Epithelial cell of prostate (primary cell): ENCODE measurements around the gene DOCK7.
A peak's percentile ranks its signal among the peaks of the same experiment; 100 is the strongest.
"Not testable (repeated sequence)": the region's sequence is repeated elsewhere in the genome, so short reads cannot be mapped to it uniquely, and the experiment has no call there.

ENCODE experiments used
- DNase-seq: peaks from one replicate; pipeline ENCODE4 v3.0.0-alpha.2; 2011; ENCODE audit warnings: low read depth, low spot score
- H3K27ac ChIP-seq: fragments of 450-650 bp; 2 replicates; pipeline ENCODE4 v1.5.1; 2017; ENCODE audit warnings: mild to moderate bottlenecking

Gene DOCK7

DNA sequence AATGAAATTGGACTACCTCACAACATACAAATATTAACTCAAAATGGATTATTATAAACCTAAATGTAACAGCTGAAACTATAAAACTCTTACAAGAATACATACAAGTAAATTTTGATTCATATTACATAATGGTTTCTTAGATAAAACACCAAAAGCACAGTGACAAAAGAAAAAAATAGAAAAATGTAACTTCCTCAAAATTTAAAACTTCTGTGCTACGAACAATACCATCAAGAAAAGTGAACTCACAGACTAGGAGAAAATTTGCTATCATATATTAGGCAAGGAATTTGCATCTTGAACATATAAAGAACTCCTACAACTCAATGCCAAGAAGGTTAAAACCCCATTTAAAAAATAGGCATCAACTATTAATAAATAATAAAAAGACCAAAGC is 59.7 kb downstream of the DOCK7 start:
- no peak for DNase-seq
- no peak overlapping the region for H3K27ac ChIP-seq

DNA sequence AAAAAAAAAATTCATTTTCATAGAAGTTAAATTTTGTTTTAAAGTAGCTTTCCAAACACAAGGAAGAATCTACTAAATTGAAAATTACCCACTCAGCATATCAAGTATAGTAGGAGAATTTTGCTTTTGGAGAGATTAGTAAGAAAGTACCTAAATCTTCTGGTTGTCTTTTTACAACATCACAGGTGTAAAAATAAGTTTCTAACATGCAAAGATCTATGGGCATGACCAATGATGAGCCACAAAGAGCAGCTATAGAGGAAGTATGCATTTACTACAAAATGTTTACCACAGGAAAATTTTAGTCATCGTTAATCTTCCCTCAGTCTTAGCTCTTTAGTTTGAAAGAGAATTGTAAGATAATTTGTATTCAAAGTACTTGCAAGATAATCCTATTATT is 62.8 kb downstream of the DOCK7 start:
- no peak for DNase-seq
- no peak overlapping the region for H3K27ac ChIP-seq

DNA sequence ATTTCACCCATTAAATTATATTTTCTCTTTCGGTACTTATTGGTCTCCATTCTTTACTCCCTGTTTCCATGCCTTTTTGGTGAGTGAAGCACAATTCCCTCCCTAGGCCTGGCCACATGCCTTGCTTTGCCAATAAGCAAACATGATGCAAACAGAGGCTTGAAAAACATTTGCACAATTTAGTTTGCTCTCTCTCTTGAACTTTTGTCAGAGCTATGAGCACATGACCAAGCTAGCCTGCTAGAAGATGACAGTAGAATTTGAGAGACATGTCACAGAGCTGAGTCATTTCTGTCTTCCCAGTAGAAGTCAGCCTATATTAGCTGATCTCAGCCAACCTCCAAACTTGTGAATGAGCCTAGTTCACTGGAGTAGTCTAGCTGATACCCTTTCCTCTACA is 66.3 kb downstream of the DOCK7 start:
- H3K27ac ChIP-seq: peak overlapping the region; percentile 60
- DNase-seq: peak; percentile 83

DNA sequence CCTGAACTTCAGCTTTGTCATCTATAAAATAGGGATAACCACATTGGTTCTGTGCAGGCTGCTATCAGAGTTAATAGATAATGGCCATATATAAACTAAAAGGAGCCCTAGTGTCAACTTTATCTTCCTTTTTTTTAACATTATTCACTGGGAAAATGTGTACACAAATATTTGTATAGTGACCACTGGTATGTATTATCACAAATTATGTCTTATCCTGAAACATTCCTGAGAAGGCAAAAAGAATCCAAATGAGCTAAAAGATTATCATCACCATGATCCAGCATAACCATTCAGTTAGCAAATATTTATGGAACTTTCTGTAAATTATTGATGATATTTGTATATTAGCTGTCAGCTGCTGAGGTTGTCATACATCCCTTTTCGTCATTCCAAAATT is 74.3 kb downstream of the DOCK7 start:
- DNase-seq: no peak
- no peak overlapping the region for H3K27ac ChIP-seq

DNA sequence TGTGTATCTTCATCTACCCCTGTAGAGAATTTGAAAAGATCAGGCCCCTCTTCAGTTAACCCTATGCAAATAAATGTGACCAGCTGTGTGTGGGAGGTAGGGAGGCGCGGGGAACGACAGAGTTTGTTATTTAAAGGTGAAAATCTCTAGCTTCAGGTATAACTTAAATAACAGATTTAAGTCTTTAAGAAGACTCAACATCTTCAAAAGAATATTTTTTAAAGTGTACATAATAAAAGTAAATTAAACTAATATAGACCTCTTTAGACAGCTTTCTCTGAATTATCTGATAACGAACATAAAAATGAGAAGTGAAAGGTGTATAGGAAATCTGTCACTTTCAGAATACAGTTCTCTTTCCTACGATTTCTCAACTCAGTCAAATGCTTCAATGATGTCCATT is 74.9 kb downstream of the DOCK7 start:
- no peak overlapping the region for H3K27ac ChIP-seq
- no peak for DNase-seq

DNA sequence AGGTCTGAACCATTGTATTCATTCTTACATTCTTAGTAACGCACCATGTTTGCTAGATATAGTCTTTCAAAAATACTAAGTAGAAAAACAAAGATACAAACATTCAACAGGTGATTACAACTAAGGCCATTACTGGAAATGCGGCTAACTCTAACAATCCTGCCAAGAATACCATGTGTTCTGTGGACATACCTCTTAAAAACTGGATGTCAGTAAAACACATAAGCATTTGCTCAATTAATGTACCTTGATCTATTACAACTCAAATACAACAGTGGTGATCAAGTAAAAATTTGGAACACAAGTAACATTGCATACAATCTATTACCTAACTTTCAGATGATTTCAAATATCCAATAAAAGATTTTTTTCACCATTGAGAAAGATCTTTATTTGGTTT is 75.4 kb downstream of the DOCK7 start:
- no peak for DNase-seq
- no peak overlapping the region for H3K27ac ChIP-seq

DNA sequence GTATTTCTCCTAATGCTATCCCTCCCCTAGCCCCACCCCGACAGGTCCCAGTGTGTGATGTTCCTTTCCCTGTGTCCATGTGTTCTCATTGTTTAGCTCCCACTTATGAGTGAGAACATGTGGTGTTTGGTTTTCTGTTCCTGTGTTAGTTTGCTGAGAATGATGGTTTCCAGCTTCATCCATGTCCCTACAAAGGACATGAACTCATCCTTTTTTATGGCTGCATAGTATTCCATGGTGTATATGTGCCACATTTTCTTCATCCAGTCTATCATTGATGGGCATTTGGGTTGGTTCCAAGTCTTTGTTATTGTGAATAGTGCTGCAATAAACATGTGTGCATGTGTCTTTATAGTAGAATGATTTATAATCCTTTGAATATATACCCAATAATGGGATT is 77.6 kb downstream of the DOCK7 start:
- H3K27ac ChIP-seq, DNase-seq: not testable (repeated sequence)

DNA sequence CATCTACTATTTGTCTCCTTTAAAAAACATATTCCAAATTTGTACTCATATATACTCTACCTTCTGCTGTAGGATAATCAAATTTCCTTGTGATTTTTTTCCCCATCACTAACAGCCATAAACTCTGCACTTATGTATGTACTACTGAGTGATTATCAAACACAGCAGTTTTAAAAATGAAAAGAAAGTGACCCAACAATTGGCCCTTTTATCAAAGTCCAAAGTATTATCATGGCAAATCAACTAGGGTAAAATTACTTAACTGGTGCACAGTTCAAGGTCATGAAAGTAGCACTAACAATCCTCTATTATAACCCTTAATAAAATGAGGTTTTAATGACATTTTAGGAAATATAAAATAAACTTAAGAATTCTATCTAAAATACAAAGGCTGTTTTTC is 79.3 kb downstream of the DOCK7 start:
- no peak for DNase-seq
- H3K27ac ChIP-seq: no peak overlapping the region

DNA sequence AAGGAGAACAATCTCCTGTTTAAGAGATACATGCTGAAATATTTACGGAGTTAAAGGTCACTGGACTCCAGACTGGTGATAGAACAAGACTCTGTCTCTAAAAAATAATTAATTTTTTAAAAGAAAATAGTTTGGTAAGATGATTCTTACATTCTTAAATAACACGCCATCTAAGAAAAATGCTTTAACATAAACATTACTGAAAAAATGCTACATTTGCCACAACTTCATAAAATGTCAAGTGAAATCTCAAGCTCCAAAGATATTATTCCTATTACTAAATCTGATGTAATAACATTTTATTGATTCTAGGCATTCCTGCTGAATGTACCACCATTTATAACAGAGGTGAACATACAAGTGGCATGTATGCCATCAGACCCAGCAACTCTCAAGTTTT is 86.7 kb downstream of the DOCK7 start:
- H3K27ac ChIP-seq: no peak overlapping the region
- no peak for DNase-seq

DNA sequence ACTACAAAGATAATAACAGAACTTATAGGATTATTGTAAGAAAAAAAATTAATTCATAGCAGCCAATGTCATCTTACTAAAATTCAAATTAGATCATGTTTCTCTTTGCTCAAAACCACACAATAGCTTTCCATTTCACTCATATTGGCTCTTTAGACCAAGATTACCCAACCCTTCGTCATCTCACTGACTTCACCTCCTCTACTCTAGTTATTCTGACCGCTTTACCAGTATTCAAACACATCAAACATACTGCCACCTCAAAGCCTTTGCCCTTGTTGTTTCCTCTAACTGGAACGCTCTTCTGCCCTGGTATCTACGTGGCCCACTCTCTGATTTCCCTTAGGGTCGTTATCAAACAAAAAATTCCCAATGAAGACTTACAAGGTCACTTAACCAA is 89.1 kb downstream of the DOCK7 start:
- DNase-seq: no peak
- H3K27ac ChIP-seq: no peak overlapping the region

DNA sequence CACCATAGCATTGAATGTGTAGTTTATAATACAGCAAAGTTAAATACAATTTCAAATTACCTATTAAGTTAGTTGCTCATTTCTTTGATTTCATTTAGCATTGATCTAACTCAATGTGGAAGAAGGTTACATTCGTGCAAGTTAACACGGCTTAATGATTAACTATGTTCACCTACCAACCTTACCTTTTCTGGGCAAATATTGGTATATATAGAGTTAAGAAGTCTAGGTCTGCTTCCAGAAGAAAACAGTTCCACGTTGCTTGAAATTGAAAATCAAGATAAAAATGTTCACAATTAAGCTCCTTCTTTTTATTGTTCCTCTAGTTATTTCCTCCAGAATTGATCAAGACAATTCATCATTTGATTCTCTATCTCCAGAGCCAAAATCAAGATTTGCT is 90.9 kb downstream of the DOCK7 start, which contains the start of gene ANGPTL3:
Gene ANGPTL3, plus strand, starts transcription at position 240 of the 400 bp plus-strand sequence. Its CDS starts 47 bp downstream, at position 287.
- no peak within 1 kb of the TSS for H3K27ac ChIP-seq
- no peak for DNase-seq

DNA sequence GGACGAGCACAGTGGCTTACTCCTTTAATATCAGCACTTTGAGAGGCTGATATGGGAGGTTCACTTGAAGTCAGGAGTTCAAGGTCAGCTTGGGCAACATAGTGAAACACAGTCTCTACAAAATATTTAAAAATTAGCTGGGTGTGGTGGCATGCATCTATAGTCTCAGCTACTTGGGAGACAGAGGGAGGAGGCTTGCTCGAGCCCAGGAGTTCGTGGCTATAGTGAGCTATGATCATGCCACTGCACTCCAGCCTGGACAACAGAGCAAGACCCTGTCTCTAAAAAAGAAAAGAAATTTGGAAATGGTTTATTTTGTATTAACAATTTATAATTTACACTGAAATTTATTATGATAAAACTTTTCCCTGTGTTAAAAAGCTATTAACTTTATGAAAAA is 92.5 kb downstream of the DOCK7 start:
- no peak overlapping the region for H3K27ac ChIP-seq
- no peak for DNase-seq

DNA sequence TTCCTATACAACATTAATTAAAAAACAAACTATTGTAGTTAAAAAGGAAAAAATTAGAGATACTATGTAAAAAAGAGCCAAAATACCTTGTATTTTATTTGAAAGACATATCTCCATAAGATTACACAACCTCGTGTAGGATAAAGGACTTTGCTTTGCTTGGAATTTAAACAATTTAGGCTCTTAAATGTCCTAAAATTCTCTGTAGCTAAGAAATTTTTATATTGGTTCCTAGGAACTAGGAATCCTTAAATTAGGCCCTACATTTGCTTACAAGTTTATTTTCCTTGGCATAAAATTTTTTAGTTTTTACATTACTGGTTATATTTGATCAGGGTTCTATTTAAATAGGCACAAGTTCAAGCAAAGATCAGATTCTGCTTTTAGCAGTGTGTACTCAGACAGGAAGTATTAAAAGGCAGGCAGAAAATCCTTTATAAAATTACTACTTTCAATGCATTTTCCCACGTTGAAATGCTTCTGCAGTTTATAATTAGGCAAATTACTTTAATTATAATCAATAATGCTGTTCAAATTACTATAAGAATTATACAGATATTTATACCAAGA is 94.3 kb downstream of the DOCK7 start:
- no peak for DNase-seq
- no peak overlapping the region for H3K27ac ChIP-seq

DNA sequence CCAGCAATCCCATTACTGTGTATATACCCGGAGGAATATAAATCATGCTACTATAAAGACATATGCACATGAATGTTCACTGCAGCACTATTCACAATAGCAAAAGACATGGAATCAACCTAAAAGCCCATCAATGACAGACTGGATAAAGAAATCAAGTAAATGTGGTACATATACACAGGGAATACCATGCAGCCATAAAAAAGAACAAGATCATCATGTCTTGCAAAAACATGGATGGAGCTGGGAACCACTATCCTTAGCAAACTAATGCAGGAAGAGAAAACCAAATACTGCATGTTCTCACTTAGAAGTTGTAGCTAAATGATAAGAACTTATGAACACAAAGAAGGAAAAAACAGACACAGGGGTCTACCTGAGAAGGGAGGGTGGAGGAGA is 97.2 kb downstream of the DOCK7 start:
- DNase-seq: no peak
- H3K27ac ChIP-seq: no peak overlapping the region

DNA sequence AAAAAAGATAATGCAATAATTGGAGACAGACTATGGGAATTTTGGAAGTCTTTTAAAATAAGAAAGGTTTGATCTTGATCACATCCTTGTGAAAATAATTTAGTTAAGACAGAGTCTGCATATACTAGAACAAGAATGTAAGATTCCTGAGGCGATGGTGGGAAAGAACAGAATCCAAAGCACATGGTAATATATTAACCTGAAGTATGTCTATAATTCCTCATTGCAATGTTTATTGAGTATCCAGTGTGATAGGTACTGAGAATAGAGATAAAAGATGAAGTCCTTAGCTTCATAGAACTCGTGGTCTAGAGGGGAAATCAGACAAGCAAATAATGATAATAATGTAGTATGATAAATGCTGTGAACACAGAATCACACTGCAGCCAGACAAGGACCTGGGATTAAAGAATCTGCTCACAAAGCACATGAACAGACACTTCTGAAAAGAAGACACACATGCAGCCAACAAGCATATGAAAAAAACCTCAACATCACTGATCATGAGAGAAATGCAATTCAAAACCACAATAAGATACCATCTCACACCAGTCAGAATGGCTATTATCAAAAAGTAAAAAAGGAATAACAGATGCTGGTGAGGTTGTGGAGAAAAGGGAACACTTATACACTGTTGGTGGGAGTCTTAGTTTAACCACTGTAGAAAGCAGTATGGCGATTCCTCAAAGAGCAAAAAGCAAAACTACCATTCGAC is 97.8 kb downstream of the DOCK7 start:
- H3K27ac ChIP-seq: no peak overlapping the region

DNA sequence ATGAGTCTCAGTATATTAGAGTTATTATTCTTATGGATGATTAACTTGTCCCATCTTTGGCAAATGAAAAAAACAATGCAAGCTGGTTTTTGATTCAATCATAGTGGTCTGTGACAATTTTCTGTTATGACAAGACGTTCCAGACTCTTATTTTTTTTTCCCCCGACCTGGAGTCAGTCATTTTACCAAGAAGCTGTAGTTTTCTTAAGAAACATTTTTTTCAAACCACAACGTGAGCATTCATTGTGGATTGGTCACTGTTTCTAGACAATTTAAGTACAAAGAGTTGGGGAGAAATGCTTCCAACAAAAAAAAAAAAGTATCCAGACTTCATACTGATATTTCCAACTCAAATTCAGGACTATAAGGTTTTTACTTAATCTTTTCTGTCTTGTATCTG is 98.9 kb downstream of the DOCK7 start:
- no peak for DNase-seq
- H3K27ac ChIP-seq: no peak overlapping the region

More for the DNA sequence above, 97.8 kb downstream of the DOCK7 start:
- DNase-seq: no peak

DNA sequence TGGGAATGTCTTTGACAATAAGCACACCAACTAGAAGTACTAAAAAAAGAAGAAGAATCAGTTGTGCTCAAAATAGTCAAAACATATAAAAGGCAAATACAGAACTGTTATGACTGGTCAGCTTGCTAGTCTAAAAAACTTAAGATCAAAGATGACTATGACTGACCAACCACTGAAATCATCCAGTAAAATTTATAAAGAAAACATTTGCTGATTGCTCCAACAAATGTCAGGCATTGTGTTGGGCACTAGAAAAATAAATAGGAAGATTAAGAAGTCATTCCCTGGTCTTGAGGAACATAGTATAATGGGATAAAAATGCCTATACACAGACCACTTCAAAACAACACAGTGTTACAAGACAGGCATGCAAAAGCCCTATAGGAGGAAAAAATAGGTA is 100.2 kb downstream of the DOCK7 start:
- no peak overlapping the region for H3K27ac ChIP-seq
- no peak for DNase-seq

DNA sequence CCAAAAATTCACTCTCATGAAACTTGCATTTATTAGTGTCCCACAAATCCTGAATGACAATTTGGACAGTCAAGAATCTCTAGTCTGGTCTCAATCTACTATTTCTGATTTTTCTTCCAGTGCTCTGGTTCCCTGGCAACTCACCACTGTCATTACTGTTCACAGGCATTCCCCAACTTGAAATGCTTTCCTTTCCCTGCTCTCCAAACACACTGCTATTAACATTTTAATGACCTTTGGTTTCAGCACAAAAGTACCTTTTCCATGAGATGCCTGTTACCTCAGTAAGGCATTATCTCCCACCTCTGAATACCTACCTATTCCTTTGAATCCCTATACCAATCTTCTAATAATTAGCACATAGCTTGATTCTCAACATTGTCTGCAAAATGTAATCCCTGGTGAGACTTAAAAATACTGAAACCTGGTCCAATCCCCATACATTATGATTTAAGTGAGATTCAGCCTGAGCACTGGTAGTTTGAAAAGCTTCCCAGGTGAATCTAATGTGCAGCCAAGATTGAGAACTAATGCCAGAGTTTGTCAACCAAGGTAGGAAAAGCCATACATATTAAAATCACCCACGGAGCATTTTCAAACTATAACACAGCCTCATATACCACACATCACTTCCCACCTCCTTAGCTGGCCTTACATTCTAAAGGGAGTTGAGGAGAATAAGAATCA is 102.6 kb downstream of the DOCK7 start:
- DNase-seq: no peak
- H3K27ac ChIP-seq: no peak overlapping the region

DNA sequence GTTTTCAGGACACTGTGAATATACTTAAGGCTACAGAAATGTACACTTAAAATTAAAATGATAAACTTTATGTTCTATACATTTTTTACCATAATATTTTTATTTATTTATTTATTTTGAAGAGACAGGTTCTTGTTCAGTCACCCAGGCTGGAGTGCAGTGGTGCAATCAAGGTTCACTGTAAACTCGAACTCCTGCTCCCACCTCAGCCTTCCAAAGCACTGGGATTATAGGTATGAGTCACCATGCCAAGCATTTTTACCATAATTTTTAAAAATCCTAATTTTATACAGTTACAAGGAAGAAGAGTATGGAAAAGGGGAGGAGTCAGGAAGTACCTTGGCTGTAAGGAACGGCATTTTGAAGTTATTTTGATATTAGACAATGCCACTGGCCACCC is 114.5 kb downstream of the DOCK7 start:
- no peak overlapping the region for H3K27ac ChIP-seq
- no peak for DNase-seq

DNA sequence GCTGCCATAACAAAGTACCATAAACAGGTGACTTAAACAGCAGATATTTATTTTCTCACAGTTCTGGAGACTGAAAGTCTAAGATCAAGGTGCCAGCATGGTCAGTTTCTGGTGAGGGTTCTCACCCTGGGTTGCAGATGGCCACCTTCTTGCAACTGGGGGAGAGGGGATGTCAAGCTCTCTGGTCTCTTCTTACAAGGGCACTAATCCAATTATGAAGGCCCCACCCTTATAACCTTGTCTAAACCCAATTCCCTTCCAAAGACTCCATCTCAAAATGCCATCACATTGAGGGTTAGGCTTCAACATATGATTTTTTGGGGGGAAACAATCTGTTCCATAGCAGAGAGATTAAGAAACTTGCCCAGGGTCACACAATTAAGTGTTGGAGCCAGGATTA is 115.7 kb downstream of the DOCK7 start:
- no peak overlapping the region for H3K27ac ChIP-seq
- DNase-seq: no peak

DNA sequence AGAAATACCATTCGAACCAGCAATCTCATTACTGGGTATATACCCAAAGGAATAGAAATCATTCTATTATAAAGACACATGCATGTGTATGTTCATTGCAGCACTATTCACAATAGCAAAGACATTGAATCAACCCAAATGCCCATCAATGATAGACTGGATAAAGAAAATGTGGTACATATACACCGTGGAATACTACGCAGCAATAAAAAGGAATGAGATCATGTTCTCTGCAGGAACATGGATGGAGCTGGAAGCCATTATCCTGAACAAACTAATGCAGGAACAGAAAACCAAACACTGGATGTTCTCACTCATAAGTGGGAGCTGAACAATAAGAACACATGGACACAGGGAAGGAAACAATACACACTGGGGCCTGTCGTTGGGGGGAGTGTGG is 116.7 kb downstream of the DOCK7 start:
- H3K27ac ChIP-seq, DNase-seq: not testable (repeated sequence)

DNA sequence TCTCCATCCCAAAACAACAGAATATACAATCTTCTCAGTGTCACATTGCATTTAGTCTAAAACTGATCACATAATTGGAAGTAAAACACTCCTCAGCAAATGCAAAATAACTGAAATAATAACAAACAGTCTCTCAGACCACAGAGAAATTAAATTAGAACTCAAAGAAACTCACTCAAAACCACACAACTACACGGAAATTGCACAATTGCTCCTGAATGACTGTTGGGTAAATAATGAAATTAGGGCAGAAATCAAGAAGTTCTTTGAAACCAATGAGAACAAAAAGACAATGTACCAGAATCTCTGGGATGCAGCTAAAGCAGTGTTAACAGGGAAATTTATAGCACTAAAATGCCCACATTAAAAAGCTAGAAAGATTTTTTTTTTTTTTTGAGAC is 120.3 kb downstream of the DOCK7 start:
- not testable (repeated sequence) for H3K27ac ChIP-seq, DNase-seq
